GM13976 (cell line): Measurements from ENCODE around the gene ENDOV.
A peak's percentile ranks its signal among the peaks of the same experiment; 100 is the strongest.

ENCODE experiments used
- DNase-seq: peaks from one replicate; pipeline ENCODE4 v3.0.0; 2012; ENCODE audit warnings: low spot score
- in situ Hi-C: fragments of 300-500 bp; cut with MboI; formaldehyde crosslinking; loops from one replicate; pipeline ENCODE4 v1.12.0; 2022; ENCODE audit warnings: low sequenced_read_pairs, mixed read lengths, inconsistent platforms; ENCODE audit not compliant: unreplicated experiment
- TF ChIP-seq, protein P1 (sequence below): IDR thresholded peaks from 2 replicates; pipeline ENCODE4 v1.5.1; 2012; ENCODE audit warnings: borderline replicate concordance, mild to moderate bottlenecking; ENCODE audit not compliant: insufficient read depth; ENCODE audit errors: extremely low read depth, missing control alignments, control extremely low read depth

Gene ENDOV

DNA sequence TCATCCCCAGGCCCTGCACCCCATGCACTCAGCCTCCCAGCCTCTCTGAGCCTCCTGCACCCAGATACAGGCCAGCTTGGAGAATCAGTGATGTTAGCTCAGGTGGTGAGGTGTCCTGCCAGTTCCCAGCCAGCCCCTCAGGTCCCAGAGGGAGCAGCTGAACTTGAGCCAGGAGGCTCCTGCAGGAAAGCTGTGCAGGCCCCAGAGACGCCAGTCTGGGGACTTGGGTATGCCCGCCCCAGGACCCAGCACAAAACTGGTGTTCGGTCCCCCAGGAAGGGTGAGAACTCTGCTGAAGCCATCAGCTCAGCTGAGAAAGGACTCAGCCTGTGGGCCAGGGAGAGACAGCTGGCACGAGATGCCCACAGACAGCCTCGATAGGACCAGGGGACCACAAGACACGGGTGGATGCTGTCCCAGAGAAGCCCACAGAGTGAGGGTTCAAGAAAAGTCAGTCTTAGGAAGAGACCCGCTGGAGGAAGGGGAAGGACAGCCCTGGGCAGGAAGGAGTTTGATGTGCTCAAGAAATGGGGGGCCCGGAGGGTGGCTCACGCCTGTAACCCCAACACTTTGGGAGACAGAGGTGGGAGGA lies 11.0 kb downstream of the ENDOV start:
- in situ Hi-C loops: loop anchor here (5.0 kb wide), 1 partner anchor 551 kb away; no protein-coding TSS in a partner anchor
- TF ChIP-seq, protein P1, sequence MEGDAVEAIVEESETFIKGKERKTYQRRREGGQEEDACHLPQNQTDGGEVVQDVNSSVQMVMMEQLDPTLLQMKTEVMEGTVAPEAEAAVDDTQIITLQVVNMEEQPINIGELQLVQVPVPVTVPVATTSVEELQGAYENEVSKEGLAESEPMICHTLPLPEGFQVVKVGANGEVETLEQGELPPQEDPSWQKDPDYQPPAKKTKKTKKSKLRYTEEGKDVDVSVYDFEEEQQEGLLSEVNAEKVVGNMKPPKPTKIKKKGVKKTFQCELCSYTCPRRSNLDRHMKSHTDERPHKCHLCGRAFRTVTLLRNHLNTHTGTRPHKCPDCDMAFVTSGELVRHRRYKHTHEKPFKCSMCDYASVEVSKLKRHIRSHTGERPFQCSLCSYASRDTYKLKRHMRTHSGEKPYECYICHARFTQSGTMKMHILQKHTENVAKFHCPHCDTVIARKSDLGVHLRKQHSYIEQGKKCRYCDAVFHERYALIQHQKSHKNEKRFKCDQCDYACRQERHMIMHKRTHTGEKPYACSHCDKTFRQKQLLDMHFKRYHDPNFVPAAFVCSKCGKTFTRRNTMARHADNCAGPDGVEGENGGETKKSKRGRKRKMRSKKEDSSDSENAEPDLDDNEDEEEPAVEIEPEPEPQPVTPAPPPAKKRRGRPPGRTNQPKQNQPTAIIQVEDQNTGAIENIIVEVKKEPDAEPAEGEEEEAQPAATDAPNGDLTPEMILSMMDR: no peak
- DNase-seq: no peak

DNA sequence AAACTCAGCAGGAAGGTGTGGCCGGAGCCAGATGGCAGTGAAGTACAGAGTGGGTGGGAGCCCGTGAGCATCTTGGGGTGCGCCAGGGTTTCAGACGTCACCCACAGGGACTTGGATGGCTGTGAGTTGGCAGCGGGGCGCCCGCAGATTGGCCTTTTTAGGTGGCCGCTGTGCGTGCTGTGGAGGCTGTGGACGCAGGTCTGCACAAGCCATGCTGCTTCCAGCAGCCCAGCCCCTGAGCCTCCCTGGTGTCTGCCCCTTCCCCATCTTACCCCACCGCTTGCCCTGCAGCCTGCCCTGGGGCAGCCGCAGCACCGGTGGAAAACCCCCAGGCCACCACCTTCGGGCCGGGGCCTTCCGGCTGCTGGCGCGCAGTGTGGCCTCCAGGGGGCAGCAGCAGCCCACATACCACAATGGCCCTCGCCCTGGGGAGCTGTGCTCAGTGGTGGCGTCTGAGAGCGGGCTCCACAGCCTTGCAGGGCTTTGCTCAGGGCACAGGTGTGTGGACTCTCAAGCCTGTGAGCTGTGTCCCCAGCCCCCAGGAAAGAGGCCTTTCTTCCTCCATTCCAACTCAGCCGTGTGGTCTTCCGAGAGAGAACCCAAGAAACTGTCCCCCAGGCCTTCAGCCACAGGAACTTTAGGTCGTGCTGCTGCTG lies 11.8 kb downstream of the ENDOV start:
- in situ Hi-C loops: loop anchor here (5.0 kb wide), 1 partner anchor 551 kb away; no protein-coding TSS in a partner anchor
- peak; percentile 97 for DNase-seq
- TF ChIP-seq, protein P1: peak; percentile 97

DNA sequence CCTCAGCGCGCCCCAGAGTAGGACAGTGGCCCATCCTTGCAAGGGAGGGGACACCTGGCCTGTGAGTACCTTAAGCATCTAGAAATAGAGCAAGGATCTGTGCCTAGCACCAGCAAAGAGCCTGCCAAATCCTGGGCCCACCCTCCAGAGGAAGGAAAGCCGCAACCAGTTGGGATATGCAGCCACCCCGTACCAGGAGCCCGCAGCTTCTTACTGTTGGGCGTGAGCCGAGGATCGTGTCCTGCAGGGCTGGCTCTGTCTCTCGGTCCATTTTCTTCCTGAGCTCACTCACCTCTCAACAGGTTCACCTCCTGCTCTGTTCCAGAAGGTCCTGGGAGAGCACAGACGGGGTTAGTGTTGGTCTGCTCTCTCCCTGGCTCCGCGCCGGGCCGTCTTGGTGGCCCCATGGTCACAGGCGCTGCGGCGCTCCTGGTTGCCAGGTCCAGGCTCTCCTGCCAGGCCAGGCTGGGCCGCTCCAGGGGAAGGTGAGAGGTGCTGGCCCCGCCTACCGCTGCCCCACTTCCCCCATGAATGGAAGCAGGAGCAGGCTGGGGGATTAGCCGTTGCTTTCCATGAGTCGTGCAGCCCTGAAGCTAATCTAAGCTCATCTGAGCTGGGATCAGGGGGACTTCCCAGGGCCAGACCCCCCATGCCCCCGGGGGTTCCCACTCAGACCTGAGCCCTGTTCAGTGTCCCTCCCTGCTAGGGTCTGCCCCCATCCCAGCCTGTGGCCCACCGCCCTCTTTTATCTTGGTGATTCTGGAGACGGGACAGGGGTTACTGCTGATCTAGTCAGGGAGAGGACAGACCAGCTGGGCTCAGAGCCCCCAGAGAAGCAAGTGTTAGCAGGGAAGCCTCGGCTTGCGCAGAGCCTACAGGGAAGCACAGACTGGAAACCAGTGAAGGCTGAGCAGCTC lies 12.7 kb downstream of the ENDOV start:
- in situ Hi-C loops: loop anchor here (5.0 kb wide), 1 partner anchor 550 kb away; no protein-coding TSS in a partner anchor
- DNase-seq: no peak
- TF ChIP-seq, protein P1: no peak

DNA sequence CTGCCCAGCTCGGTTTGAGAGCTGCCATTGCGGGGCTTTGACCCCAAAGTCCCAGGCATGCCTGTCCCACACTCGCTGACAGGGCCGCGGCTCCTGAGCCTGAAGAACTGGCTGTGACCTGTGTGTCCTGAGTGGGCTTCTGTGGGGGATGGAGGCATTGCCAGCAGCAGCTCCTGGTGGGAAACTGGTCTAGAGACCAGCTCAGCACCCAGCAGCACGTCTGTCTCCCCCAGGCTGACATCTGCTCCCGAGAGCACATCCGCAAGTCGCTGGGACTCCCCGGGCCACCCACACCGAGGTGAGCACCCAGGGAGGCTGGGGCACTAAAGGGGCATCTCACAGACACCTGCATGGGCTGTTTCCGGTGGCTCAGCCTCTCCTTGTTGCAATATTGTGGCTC lies 13.4 kb downstream of the ENDOV start:
- no peak for DNase-seq
- in situ Hi-C loops: loop anchor here (5.0 kb wide), 1 partner anchor 549 kb away; no protein-coding TSS in a partner anchor
- TF ChIP-seq, protein P1: no peak

DNA sequence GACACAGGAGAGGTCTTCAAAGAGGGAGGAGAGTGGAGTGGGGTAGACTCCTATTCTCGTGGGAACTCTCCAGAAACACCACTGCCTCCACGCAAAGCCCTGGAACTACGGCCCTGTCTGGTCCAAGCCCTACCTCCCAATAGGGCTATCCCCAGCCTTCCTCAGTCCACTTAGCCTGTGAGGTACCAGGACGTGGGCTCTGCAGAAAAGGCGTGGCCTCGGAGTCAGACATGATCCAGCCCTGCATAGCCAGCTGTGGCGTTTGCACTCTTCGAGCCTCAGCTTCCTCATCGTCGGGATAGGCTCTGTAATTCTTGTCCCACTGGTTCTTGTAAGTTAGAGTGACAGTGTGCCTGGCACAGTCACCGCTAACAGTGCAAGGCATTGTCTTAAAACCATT lies 13.8 kb downstream of the ENDOV start:
- TF ChIP-seq, protein P1: no peak
- in situ Hi-C loops: loop anchor here (5.0 kb wide), 1 partner anchor 549 kb away; no protein-coding TSS in a partner anchor
- DNase-seq: no peak
